ENCODE results near the gene CPEB1. TPM values are rescaled to one million over a fixed set of nuclear protein-coding genes. Genes with fewer than 3 reads are reported as not detected.

The CPEB1 gene
- total and polyA plus RNA-seq, 9 donors, result 5.4 to 28.9 (median 10.5) TPM

DNA sequence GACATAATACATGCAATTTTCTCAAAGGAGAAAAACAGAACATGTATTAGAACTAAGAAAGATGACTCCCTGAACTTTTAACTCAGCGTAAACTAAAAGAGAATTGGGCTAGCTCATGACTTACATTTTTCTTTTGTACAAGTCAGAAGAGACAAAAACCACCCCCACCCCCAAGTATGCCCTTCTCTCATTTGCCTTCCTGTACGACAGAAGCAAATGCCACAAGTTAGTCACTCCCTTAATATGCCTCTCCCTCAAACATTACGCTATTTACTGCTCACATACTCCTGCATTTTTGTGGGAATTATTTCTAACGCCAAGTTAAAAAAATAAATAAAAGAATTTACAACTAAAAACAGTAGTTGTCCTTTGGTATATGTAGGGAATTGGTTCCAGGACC, 22.0 kb downstream of the CPEB1 start:
- intact Hi-C loops (cut with DNase I), result no loop called here
- WGBS, 3 donors, result 78 to 87% (median 78%) methylated on average over 4 of the region's 4 CpGs
- no peaks in the 10 kb centered on the region for H3K36me3 ChIP-seq

DNA sequence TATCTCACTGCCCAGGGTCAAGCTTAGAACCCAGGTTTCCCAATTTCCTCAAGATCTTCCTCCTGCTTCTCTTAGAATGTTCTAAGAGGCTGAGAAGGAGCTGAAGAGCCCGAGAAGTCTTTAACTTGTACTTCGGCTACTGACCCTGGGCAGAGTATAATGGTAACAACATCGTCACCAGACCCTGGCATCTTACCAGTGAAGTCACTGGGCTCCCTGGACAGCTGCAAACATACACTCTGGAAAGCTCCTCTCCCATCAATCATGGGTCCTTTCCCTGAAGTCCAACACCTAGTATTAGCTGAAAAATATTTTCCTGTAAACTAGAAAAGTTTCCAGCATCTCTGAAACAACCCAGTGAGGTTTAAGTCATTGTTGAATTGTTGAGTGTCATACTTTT, 22.7 kb downstream of the CPEB1 start:
- Histone ChIP-seq H3K27me3 (no peaks in the 10 kb centered on the region), H3K27ac (no peak overlapping the region), H3K4me3 (no peak overlapping the region), H3K36me3 (no peaks in the 10 kb centered on the region), H3K4me1 (ENCODE audit: insufficient read depth) (no peaks in the 10 kb centered on the region), H3K9me3 (no peaks in the 10 kb centered on the region)
- intact Hi-C loops (cut with DNase I), result no loop called here
- WGBS, 3 donors, result 88 to 97% (median 89%) methylated on average over 3 of the region's 3 CpGs
- TF ChIP-seq, protein P1, sequence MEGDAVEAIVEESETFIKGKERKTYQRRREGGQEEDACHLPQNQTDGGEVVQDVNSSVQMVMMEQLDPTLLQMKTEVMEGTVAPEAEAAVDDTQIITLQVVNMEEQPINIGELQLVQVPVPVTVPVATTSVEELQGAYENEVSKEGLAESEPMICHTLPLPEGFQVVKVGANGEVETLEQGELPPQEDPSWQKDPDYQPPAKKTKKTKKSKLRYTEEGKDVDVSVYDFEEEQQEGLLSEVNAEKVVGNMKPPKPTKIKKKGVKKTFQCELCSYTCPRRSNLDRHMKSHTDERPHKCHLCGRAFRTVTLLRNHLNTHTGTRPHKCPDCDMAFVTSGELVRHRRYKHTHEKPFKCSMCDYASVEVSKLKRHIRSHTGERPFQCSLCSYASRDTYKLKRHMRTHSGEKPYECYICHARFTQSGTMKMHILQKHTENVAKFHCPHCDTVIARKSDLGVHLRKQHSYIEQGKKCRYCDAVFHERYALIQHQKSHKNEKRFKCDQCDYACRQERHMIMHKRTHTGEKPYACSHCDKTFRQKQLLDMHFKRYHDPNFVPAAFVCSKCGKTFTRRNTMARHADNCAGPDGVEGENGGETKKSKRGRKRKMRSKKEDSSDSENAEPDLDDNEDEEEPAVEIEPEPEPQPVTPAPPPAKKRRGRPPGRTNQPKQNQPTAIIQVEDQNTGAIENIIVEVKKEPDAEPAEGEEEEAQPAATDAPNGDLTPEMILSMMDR (IDR thresholded peaks at IDR 0.05), result no peak
- TF ChIP-seq POLR2A (IDR thresholded peaks at IDR 0.05) (no peak), EP300 (IDR thresholded peaks at IDR 0.05) (no peak)
- DNase-seq, result no peak

More for the DNA sequence above, 22.0 kb downstream of the CPEB1 start:
- Histone ChIP-seq H3K4me1 (ENCODE audit: insufficient read depth) (no peaks in the 10 kb centered on the region), H3K9me3 (no peaks in the 10 kb centered on the region), H3K4me3 (no peak overlapping the region), H3K27me3 (no peaks in the 10 kb centered on the region), H3K27ac (no peak overlapping the region)
- DNase-seq, result no peak
- no peak for TF ChIP-seq POLR2A (IDR thresholded peaks at IDR 0.05)
- no peak for TF ChIP-seq EP300 (IDR thresholded peaks at IDR 0.05)
- TF ChIP-seq, protein P1 (IDR thresholded peaks at IDR 0.05), result no peak

DNA sequence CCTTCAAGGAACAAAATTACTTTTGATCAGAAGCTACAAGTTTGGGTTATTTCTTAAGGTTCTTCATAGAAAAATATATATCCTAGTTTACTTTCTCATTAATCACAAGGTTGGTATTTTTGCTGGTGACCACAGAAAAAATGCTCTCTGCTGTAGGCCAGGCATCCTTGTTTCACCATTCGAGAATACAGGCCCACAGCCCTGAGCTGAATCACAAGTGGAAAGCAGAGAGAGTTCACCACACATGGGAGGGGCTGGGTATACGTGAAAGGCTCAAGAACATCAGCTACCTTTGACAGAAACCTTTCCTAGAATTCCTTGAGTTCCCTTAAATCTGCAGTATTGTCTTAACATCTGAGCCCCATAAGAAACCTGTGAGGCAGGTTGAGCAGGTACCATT, 23.2 kb downstream of the CPEB1 start:
- Histone ChIP-seq H3K36me3 (no peaks in the 10 kb centered on the region), H3K4me3 (no peak overlapping the region), H3K4me1 (ENCODE audit: insufficient read depth) (no peaks in the 10 kb centered on the region), H3K27ac (no peak overlapping the region), H3K27me3 (no peaks in the 10 kb centered on the region), H3K9me3 (no peaks in the 10 kb centered on the region)
- intact Hi-C loops (cut with DNase I), result no loop called here
- 70 to 79% (median 75%) methylated on average over 2 of the region's 2 CpGs for WGBS, 3 donors
- DNase-seq, result no peak
- TF ChIP-seq POLR2A (IDR thresholded peaks at IDR 0.05) (no peak), EP300 (IDR thresholded peaks at IDR 0.05) (no peak)
- TF ChIP-seq, protein P1 (IDR thresholded peaks at IDR 0.05), result no peak

DNA sequence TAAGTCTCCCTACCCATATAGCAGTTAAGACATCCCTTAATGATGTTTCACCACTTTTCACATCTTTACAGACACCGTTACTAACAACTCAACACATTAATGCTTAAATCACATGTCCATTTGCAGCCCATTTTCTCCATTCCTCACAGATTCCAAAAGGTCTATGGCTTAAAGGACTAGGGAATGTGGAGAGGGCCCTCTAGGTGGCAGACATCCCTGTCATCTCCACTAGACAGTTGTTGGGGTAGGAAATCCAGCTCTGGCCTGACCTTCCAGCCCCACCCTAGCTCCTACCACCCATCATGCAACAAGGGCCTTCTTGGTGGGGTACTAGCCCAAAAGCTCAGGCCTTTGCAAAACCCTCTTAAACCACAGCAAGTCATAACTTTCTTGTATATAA, 25.2 kb downstream of the CPEB1 start:
- 50 to 78% (median 55%) methylated on average over 1 of the region's 1 CpG for WGBS, 3 donors
- no peak for DNase-seq

More for the DNA sequence above, 25.2 kb downstream of the CPEB1 start:
- no peak overlapping the region for H3K27ac ChIP-seq
- no peaks in the 10 kb centered on the region for H3K36me3 ChIP-seq
- TF ChIP-seq, protein P1 (IDR thresholded peaks at IDR 0.05), result no peak
- TF ChIP-seq POLR2A (IDR thresholded peaks at IDR 0.05) (no peak), EP300 (IDR thresholded peaks at IDR 0.05) (no peak)
- no peaks in the 10 kb centered on the region for H3K27me3 ChIP-seq
- intact Hi-C loops (cut with DNase I), result no loop called here
- no peaks in the 10 kb centered on the region for H3K4me1 ChIP-seq (ENCODE audit: insufficient read depth)
- H3K9me3 ChIP-seq, result no peaks in the 10 kb centered on the region
- H3K4me3 ChIP-seq, result no peak overlapping the region

All from ovary (tissue), 9 donors.